ENCODE results near the gene RASIP1. TPM values are rescaled to one million over a fixed set of nuclear protein-coding genes. Genes with fewer than 3 reads are reported as not detected.

RASIP1 gene, protein sequence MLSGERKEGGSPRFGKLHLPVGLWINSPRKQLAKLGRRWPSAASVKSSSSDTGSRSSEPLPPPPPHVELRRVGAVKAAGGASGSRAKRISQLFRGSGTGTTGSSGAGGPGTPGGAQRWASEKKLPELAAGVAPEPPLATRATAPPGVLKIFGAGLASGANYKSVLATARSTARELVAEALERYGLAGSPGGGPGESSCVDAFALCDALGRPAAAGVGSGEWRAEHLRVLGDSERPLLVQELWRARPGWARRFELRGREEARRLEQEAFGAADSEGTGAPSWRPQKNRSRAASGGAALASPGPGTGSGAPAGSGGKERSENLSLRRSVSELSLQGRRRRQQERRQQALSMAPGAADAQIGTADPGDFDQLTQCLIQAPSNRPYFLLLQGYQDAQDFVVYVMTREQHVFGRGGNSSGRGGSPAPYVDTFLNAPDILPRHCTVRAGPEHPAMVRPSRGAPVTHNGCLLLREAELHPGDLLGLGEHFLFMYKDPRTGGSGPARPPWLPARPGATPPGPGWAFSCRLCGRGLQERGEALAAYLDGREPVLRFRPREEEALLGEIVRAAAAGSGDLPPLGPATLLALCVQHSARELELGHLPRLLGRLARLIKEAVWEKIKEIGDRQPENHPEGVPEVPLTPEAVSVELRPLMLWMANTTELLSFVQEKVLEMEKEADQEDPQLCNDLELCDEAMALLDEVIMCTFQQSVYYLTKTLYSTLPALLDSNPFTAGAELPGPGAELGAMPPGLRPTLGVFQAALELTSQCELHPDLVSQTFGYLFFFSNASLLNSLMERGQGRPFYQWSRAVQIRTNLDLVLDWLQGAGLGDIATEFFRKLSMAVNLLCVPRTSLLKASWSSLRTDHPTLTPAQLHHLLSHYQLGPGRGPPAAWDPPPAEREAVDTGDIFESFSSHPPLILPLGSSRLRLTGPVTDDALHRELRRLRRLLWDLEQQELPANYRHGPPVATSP
- 0.66 and 0.72 TPM in 2 replicates for total RNA-seq

DNA sequence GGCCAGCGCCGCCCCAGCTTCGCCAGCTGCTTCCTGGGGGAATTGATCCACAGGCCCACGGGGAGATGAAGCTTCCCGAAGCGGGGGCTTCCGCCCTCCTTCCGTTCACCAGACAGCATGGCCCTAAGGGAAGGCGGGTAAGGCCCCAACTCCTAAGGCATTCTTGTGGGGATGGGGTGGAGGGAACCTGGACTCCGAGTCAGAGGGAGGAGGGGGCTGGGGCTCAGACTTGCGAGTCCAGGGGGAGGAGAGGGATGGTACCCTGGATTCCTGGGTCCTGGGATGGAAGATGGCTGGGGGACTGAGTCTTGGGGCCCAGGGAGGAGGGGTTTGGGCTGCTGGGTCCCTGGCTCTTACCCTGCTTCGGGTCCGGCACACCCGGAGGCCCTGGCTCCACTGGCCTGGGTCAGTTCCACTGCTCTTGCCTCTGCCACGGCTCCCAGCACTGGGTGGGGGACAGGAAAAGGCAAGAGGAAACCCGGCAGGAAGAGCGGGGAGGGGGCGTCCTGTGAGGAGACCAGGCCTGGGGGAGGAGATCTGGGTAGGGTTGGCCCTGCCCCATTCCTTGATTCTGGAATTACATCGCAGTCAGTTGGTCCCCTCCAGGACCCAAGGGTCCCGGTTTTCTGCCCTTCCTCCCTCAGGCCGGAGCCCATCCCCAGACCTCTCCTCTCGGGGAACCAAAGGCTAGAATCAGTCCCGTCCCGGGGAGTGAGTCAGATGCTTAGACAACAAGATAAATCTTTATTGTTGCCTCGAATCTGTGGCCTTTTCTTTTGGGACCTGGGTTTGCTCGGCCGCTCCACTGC lies at the start of gene RASIP1:
Gene RASIP1 (minus strand): TSS at position 447 of the 809 bp plus-strand sequence. CDS start 328 bp downstream, at position 119.

DNA sequence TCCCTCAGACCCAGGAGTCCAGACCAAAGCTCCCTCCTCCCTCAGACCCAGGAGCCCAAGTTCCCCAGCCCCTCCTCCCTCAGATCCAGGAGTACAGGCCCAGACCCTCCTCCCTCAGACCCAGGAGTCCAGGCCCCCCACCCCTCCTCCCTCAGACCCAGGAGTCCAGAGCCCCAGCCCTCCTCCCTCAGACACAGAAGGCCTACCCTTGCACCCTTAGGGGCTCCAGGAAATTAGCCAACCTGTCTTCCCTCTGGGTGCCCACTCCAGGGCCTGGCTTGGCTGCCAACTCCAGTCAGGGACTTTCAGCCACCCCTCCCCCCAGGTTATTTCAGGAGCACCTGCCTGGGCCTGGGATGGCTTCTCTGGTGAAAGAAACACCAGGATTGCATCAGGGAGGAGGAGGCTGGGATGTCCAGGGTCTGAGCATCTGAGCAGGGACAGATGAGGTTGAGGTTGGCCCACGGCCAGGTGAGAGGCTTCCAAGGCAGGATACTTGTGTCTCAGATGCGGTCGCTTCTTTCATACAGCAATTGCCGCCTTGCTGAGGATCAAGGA lies 14.8 kb upstream of the RASIP1 start, which contains the start of gene FGF21:
Gene FGF21 (plus strand): TSS at position 441 of the 558 bp plus-strand sequence. CDS start 713 bp downstream, outside the sequence.

DNA sequence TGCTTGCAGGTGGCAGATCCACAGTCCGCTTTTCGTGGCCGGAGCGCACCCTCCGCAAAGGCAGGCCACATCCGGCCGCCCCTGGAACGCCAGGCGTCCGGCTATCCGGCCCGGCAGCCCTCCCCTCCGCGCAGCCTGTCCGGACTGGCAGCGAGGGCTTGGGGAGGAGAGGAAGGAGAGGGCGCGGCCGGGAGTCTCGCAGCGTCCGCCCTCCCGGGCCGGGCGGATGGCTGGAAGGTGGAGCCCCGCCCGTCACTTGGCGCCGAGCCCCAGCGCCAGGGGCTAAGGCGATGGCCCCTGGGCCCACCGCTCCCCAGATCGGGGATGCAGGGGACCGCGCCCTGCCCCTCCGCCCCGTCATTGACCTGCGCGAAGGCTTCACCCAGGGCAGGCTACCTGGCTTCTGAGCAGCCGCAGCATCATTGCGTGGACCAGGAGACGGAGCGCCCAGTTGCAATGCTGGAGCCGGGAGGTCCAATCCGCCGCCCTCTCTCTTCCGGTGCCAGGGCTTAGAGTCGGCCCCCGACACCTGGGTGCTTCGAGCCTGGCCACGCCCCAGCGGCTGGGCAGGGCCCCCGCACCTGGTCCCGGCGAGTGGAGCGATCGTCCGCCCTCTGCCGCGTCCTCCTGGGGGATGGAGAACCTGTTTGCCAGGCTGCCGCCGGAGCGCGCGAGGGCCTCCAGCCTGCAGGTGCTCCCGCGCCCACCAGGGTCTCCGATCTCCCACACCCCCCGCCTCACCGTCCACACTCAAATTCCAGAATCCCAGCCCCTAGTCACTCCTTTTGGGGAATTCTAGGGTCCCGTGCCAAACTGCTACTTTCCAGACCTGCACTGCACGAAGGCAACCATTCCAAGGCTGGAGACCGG lies 12.3 kb upstream of the RASIP1 start, which contains the start of gene FUT1:
Gene FUT1 (minus strand): TSS at position 146 of the 870 bp plus-strand sequence. CDS start 1,360 bp downstream, outside the sequence.

DNA sequence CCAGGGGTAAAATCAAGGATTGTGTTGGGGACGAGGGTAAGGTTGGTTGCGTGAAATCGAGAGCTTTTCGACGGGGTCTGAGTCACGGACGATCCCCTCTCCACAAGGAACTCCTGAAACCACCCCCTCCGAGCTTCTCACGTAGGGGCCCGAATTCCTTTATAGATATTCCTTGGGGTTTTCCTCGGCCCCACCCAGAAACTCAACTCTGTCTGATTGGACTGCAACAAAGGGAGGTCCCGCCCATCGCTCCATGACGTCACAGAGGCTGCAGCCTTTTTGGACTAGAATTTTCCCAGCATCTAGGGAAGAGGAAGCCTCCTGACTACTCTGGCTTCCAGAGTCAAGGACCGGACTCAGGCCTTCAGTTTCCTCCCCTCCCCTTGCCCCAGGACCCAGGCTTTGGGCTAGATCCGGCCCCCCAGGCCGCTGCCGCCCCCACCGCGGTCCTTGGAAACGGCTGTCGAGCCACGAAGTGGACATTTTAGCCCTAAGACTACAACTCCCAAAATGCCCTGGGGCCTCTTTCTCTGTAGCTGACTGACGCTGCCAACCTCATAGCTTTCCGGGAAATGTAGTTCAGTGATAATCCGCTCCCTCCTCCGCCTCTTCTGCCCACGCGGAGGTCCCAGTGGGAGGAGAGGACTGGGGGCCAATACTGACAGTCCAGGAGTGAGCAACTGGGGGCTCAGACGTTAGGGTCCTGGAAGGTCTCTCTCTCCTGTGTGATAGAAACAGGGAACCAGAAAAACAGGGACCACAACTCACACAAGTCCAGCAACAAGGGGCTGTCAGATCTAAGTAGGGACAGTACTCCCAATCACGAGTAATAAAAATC lies 6.5 kb upstream of the RASIP1 start, which contains the start of gene IZUMO1:
Gene IZUMO1 (minus strand): TSS at position 172 of the 838 bp plus-strand sequence. CDS start 1,050 bp downstream, outside the sequence.

DNA sequence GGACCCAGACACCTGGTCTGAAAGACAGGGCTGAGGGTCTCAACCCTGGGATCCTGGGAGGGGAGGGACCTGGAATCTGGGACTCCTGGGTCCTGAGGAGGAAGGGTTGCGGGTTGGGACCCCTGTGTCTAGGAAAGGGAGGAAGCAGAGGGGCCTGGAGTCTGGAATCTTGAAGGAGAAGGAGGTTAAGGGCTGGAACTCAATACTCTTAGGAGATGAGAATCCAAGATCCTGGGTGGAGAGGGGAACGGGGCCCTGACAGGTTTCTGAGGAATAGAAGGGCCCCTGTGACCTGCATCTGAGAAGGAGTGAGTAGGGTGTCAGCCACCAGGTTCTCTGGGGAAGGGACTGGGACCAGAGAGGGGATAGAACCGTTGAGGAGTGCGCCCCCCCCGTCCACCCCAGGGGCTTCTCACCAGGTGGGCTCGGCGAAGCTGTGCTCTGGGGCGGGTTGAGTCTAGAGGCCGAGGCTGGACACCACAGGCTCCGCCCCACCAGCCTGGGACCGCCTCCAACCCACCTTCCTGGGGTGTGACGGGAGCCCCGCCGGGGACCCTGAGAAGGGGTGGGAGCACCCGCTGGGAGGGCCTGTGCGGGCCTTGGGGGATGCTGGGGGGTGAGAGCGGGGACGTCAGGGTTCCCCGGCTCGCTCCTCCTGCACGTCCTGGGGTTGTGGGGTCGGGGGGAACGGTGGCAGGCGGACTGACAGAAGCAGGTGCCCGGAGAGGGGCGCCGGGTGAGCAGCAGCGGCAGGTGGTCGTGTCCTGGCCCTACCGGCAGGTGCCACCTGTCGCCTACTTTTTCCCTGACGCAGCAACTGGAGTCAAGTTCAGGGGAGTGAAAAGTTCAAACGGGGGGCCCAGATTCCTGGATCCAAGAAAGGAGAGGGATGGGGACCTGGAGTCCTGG lies 20.9 kb downstream of the RASIP1 start, which contains the start of gene MAMSTR:
Gene MAMSTR (minus strand): TSS at position 463 of the 909 bp plus-strand sequence. CDS start 694 bp downstream, outside the sequence.

DNA sequence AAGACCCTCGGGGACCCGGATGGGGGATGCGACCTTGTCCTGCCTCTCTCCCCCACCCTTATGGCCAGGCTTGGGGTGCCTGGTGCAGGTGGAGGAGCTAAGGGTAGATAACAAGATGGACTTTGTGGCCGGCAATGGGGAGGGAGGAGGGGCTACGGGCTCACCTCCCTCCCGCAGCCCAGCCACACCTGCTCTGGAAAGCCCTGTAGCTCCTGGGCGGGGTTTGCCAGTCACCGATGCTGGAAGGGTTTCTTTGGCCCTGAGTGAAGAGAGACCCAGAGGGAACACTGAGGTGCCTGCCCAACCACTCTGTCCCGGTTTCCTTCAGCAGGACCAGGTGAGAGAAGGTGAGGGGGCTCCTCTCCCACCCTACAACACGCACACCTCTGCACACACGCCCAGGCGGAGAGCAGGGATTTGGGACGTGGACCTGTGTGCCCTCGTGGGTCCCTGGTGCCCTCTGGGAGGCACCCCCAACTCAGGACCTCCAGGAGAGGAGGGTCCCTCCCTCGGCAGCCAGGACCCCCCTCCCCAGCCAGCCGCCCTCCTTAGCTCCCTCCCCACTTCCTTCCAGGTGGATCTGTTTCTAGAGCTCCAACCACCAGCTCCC lies 44.6 kb downstream of the RASIP1 start, which contains the start of gene FUT2:
Gene FUT2 (plus strand): TSS at position 229 of the 610 bp plus-strand sequence. CDS start 6,986 bp downstream, outside the sequence.

DNA sequence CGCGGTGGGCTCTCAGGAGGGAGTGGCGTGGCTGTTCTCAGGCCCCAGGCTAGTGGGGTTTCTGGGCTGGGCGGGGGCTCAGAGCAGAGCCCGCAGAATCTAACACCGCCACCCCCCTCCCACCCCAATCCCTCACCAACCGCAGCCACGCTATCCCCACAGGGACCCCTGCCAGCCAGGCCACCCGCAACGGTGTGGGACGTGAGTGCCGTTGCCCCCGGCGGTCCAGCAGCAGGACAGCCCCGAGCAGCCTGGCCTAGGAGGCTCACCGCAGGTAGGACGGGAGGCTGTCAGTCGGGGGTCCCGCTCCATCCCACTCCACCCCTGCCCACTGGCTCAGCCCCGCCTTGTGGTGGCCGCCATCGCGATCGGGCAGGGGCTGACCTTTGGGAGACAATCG lies 67.4 kb downstream of the RASIP1 start, which contains the start of gene NTN5:
Gene NTN5 (minus strand): TSS at position 24 of the 400 bp plus-strand sequence. CDS start 2,031 bp downstream, outside the sequence.

Other genes with a start within 250 kb of the RASIP1 start
- 0.14 TPM in 1 of 2 replicates, not detected in the other for gene LMTK3, start 228.8 kb downstream of the RASIP1 start, total RNA-seq
- gene SULT2B1, start 188.4 kb downstream of the RASIP1 start, total RNA-seq, result 0.22 TPM in 1 of 2 replicates, not detected in the other
- not detected in 2 replicates for gene SPACA4, start 133.9 kb downstream of the RASIP1 start, total RNA-seq
- gene FAM83E, start 125.5 kb downstream of the RASIP1 start, total RNA-seq, result 0.57 TPM in 1 of 2 replicates, not detected in the other
- gene RPL18, start 121.4 kb downstream of the RASIP1 start, total RNA-seq, result 1,434 and 1,613 TPM in 2 replicates
- gene SPHK2, start 121.1 kb downstream of the RASIP1 start, total RNA-seq, result 14.4 and 15.2 TPM in 2 replicates
- gene DBP, start 103.2 kb downstream of the RASIP1 start, total RNA-seq, result 1.1 and 4.8 TPM in 2 replicates
- gene CA11, start 94.4 kb downstream of the RASIP1 start, total RNA-seq, result 0.88 TPM in 1 of 2 replicates, not detected in the other
- not detected in 2 replicates for gene NTN5, start 67.6 kb downstream of the RASIP1 start, total RNA-seq
- gene FUT2, start 44.6 kb downstream of the RASIP1 start, total RNA-seq, result not detected in 2 replicates
- under 0.01 and 0.57 TPM in 2 replicates for gene MAMSTR, start 20.9 kb downstream of the RASIP1 start, total RNA-seq
- not detected in 2 replicates for gene IZUMO1, start 6.3 kb upstream of the RASIP1 start, total RNA-seq
- under 0.01 TPM in 2 replicates for gene FUT1, start 12.0 kb upstream of the RASIP1 start, total RNA-seq
- gene FGF21, start 14.9 kb upstream of the RASIP1 start, total RNA-seq, result not detected in 2 replicates
- 25.4 and 44.1 TPM in 2 replicates for gene BCAT2, start 70.4 kb upstream of the RASIP1 start, total RNA-seq
- gene HSD17B14, start 95.9 kb upstream of the RASIP1 start, total RNA-seq, result 2.3 and 27.8 TPM in 2 replicates
- 5.4 and 6.3 TPM in 2 replicates for gene PLEKHA4, start 128.0 kb upstream of the RASIP1 start, total RNA-seq
- 66.1 and 221 TPM in 2 replicates for gene PPP1R15A, start 131.8 kb upstream of the RASIP1 start, total RNA-seq
- under 0.01 and 0.22 TPM in 2 replicates for gene TULP2, start 158.1 kb upstream of the RASIP1 start, total RNA-seq
- 129 and 755 TPM in 2 replicates for gene NUCB1, start 159.7 kb upstream of the RASIP1 start, total RNA-seq
- gene DHDH, start 193.1 kb upstream of the RASIP1 start, total RNA-seq, result 0.44 TPM in 1 of 2 replicates, not detected in the other
- 89.9 and 103 TPM in 2 replicates for gene BAX, start 214.3 kb upstream of the RASIP1 start, total RNA-seq
- gene FTL, start 224.7 kb upstream of the RASIP1 start, total RNA-seq, result 1,638 and 6,371 TPM in 2 replicates